HCT116 (cell line): ENCODE results near the gene SCN7A. TPM values are rescaled to one million over a fixed set of nuclear protein-coding genes. Genes with fewer than 3 reads are reported as not detected.

ENCODE experiments used
- ATAC-seq: fragments of 200-7000 bp; cut with Tn5 transposase; 2 replicates; pipeline ENCODE4 v1.9.1; 2020; ENCODE audit warnings: mild to moderate bottlenecking, moderate library complexity
- BruUV-seq: library from RNA; stranded (reverse); fragments of 400-500 nt; replicated peaks from 2 replicates; lab custom pipeline; 2021; lab: Mats Ljungman, UMichigan
- CTCF ChIA-PET: fragments of 300-600 bp; sonication (Branson Sonifier 250); formaldehyde crosslinking; loops from one replicate; lab custom pipeline; 2021; ENCODE audit warnings: antibody characterized with exemption; lab: Charles Lee
- POLR2A ChIA-PET: fragments of 300-600, 350-600 bp; sonication (Branson Sonifier 250); formaldehyde crosslinking; loops from one replicate; lab custom pipeline; 2021; ENCODE audit warnings: antibody characterized with exemption; lab: Charles Lee
- RAD21 ChIA-PET, 2 experiments: fragments of 300-600 bp; sonication (Branson Sonifier 250); formaldehyde crosslinking; loops; one replicate each; lab custom pipeline; 2023; ENCODE audit warnings: low total read pairs in 2 of 2; ENCODE audit not compliant: uncharacterized antibody in 2 of 2, unreplicated experiment in 2 of 2, low non-redundant PET in 1 of 2; lab: Charles Lee
- DNase-seq: peaks from one replicate; pipeline ENCODE4 v3.0.0-alpha.2; 2010; ENCODE audit warnings: low read depth, low spot score
- H2AFZ ChIP-seq: fragments of 200-600 bp; shearing (Covaris generic), sonication (generic); 2 replicates; pipeline ENCODE4 v1.6.1; 2017; ENCODE audit warnings: low read depth, mixed run types, mixed read lengths, antibody characterized with exemption, low read length; ENCODE audit not compliant: poor library complexity, severe bottlenecking
- H3K27ac ChIP-seq: 2 replicates; pipeline ENCODE4 v1.5.1; 2012; ENCODE audit warnings: low read depth, low read length
- H3K27me3 ChIP-seq: fragments of 200-600 bp; sonication (generic); 2 replicates; pipeline ENCODE4 v1.6.1; 2016; ENCODE audit warnings: mixed run types, low read length, mixed read lengths; ENCODE audit not compliant: insufficient read depth
- H3K36me3 ChIP-seq, 2 experiments: fragments of 200-500 bp in 1 of 2; fragments of 200-600 bp in 1 of 2; sonication (Bioruptor generic) in 1 of 2; sonication (generic) in 1 of 2; 2 replicates each; pipeline versions ENCODE4 v1.5.1 to v1.6.1; 2014 to 2016; ENCODE audit warnings: low read length in 2 of 2, inconsistent platforms in 1 of 2, mixed read lengths in 1 of 2, mixed run types in 1 of 2; ENCODE audit not compliant: insufficient read depth in 2 of 2, control insufficient read depth in 1 of 2
- H3K4me1 ChIP-seq, 2 experiments: fragments of 200-600 bp in 1 of 2; sonication (generic) in 1 of 2; 2 replicates each; pipeline versions ENCODE4 v1.5.1 to v1.6.1; 2012 to 2017; ENCODE audit warnings: low read length in 2 of 2, inconsistent platforms in 1 of 2, mild to moderate bottlenecking in 1 of 2, mixed read lengths in 1 of 2, mixed run types in 1 of 2, moderate library complexity in 1 of 2; ENCODE audit not compliant: insufficient read depth in 2 of 2, control insufficient read depth in 1 of 2
- H3K4me2 ChIP-seq: fragments of 200-600 bp; sonication (generic); 2 replicates; pipeline ENCODE4 v1.6.1; 2017; ENCODE audit warnings: mixed run types, low read length, mixed read lengths
- H3K4me3 ChIP-seq, 2 experiments: fragments of 200-600 bp in 1 of 2; sonication (generic) in 1 of 2; replicated peaks in 1 of 2; 2 replicates each; pipeline ENCODE4 v1.5.1; 2011 to 2016; ENCODE audit warnings: low read length in 2 of 2, control low read depth in 1 of 2, low read depth in 1 of 2, mild to moderate bottlenecking in 1 of 2, mixed read lengths in 1 of 2, mixed run types in 1 of 2
- H3K79me2 ChIP-seq: fragments of 200-600 bp; sonication (generic); 2 replicates; pipeline ENCODE4 v1.6.1; 2017; ENCODE audit warnings: mild to moderate bottlenecking, mixed run types, low read length, moderate library complexity, mixed read lengths; ENCODE audit not compliant: insufficient read depth
- H3K9ac ChIP-seq: fragments of 200-600 bp; sonication (generic); 2 replicates; pipeline ENCODE4 v1.6.1; 2016; ENCODE audit warnings: low read length, mixed read lengths
- H3K9me2 ChIP-seq: fragments of 200-600 bp; sonication (generic), shearing (Covaris generic); 2 replicates; pipeline ENCODE4 v1.6.1; 2017; ENCODE audit warnings: mixed run types, mild to moderate bottlenecking, moderate library complexity; ENCODE audit not compliant: insufficient read depth
- H3K9me3 ChIP-seq, 2 experiments: fragments of 200-500 bp in 1 of 2; fragments of 200-600 bp in 1 of 2; sonication (Bioruptor generic) in 1 of 2; sonication (generic) in 1 of 2; 2 replicates each; pipeline ENCODE4 v1.6.1; 2014 to 2017; ENCODE audit warnings: low read length in 2 of 2, mixed read lengths in 2 of 2, inconsistent platforms in 1 of 2, low read depth in 1 of 2, mild to moderate bottlenecking in 1 of 2, mixed run types in 1 of 2, moderate library complexity in 1 of 2; ENCODE audit not compliant: control insufficient read depth in 1 of 2, insufficient read depth in 1 of 2
- H4K20me1 ChIP-seq: fragments of 200-600 bp; sonication (generic), shearing (Covaris generic); 2 replicates; pipeline ENCODE4 v1.6.1; 2017; ENCODE audit warnings: mixed run types, mild to moderate bottlenecking, moderate library complexity; ENCODE audit not compliant: insufficient read depth
- SIN3A ChIP-seq: IDR thresholded peaks from 2 replicates; pipeline ENCODE4 v1.6.1; 2012; ENCODE audit warnings: low read depth
- YY1 ChIP-seq: IDR thresholded peaks from 2 replicates; pipeline ENCODE4 v1.6.1; 2011; ENCODE audit warnings: low read length, low read depth, moderate library complexity, mild to moderate bottlenecking; ENCODE audit not compliant: insufficient replicate concordance; ENCODE audit errors: extremely low read depth
- intact Hi-C: fragments of 100-400 bp; cut with micrococcal nuclease; formaldehyde crosslinking; loops from 2 replicates; pipeline ENCODE4 v1.10.0; 2022
- total RNA-seq: library from RNA; stranded (reverse); gene quantifications from one replicate; pipeline ENCODE4 v1.2.1, GENCODE V29; 2021; ENCODE audit not compliant: unreplicated experiment
- TF ChIP-seq, protein P1 (sequence below): IDR thresholded peaks from 2 replicates; pipeline ENCODE4 v1.6.1; 2011; ENCODE audit warnings: mild to moderate bottlenecking, low read length, moderate library complexity; ENCODE audit not compliant: insufficient replicate concordance; ENCODE audit errors: extremely low read depth
- TF ChIP-seq, protein P2 (sequence below): IDR thresholded peaks from 2 replicates; pipeline ENCODE4 v1.6.1; 2012; ENCODE audit warnings: low read depth

Gene SCN7A
- total RNA-seq, 1 experiment from 2014 or later = 0.07 TPM

DNA sequence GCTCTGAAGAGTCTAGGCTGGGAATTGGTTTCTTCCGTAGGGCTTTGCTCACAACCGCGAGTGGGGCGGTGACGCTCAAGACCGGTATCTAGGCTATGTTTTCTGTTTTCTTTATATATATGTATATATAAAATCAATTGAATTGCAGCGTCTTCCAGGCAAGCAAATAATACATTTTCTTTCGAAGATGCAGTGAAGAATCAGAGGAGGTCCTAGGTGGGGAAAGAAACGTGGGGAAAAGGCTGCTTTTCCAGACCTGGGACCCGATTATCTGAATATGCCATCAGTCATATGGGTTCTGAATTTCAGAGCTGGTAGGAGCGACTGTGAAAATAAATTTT lies 117.6 kb downstream of the SCN7A start:
- Histone ChIP-seq H3K9ac (no peak overlapping the region), H2AFZ (no peak overlapping the region), H3K9me2 (no peaks in the 10 kb centered on the region), H3K4me3 (no peak overlapping the region), H3K27me3 (peaks cover 49% of the 10 kb centered on the region), H4K20me1 (no peaks in the 10 kb centered on the region), H3K9me3 (no peaks in the 10 kb centered on the region), H3K36me3 (no peaks in the 10 kb centered on the region), H3K4me2 (peak overlapping the region; percentile 72; the same call in 1 of the 2 replicates), H3K27ac (no peak overlapping the region), H3K79me2 (no peaks in the 10 kb centered on the region), H3K4me1 (peaks cover 0 to 12% of the 10 kb centered on the region in 2 experiments; a peak in 2 of 4 replicates)
- no peak for ATAC-seq
- no TSS peak for BruUV-seq
- intact Hi-C loops = no loop called here
- no peak for DNase-seq
- ChIA-PET POLR2A (no interaction called here), CTCF (interaction anchor here (0.6 kb wide), 2 partner anchors 9 to 17 kb away, joined by 3 read pairs; no protein-coding TSS in a partner anchor), RAD21 (no interaction called here)
- no peak for TF ChIP-seq SIN3A
- TF ChIP-seq, protein P1, sequence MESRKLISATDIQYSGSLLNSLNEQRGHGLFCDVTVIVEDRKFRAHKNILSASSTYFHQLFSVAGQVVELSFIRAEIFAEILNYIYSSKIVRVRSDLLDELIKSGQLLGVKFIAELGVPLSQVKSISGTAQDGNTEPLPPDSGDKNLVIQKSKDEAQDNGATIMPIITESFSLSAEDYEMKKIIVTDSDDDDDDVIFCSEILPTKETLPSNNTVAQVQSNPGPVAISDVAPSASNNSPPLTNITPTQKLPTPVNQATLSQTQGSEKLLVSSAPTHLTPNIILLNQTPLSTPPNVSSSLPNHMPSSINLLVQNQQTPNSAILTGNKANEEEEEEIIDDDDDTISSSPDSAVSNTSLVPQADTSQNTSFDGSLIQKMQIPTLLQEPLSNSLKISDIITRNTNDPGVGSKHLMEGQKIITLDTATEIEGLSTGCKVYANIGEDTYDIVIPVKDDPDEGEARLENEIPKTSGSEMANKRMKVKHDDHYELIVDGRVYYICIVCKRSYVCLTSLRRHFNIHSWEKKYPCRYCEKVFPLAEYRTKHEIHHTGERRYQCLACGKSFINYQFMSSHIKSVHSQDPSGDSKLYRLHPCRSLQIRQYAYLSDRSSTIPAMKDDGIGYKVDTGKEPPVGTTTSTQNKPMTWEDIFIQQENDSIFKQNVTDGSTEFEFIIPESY = no peak
- TF ChIP-seq, protein P2, sequence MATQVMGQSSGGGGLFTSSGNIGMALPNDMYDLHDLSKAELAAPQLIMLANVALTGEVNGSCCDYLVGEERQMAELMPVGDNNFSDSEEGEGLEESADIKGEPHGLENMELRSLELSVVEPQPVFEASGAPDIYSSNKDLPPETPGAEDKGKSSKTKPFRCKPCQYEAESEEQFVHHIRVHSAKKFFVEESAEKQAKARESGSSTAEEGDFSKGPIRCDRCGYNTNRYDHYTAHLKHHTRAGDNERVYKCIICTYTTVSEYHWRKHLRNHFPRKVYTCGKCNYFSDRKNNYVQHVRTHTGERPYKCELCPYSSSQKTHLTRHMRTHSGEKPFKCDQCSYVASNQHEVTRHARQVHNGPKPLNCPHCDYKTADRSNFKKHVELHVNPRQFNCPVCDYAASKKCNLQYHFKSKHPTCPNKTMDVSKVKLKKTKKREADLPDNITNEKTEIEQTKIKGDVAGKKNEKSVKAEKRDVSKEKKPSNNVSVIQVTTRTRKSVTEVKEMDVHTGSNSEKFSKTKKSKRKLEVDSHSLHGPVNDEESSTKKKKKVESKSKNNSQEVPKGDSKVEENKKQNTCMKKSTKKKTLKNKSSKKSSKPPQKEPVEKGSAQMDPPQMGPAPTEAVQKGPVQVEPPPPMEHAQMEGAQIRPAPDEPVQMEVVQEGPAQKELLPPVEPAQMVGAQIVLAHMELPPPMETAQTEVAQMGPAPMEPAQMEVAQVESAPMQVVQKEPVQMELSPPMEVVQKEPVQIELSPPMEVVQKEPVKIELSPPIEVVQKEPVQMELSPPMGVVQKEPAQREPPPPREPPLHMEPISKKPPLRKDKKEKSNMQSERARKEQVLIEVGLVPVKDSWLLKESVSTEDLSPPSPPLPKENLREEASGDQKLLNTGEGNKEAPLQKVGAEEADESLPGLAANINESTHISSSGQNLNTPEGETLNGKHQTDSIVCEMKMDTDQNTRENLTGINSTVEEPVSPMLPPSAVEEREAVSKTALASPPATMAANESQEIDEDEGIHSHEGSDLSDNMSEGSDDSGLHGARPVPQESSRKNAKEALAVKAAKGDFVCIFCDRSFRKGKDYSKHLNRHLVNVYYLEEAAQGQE = no peak
- TF ChIP-seq YY1 = no peak
